Measurements from ENCODE around the gene USH1C. TPM values are rescaled to one million over a fixed set of nuclear protein-coding genes. Genes with fewer than 3 reads are reported as not detected.
A peak's percentile ranks its signal among the peaks of the same experiment; 100 is the strongest.

The USH1C gene
- total and polyA plus RNA-seq, 12 donors = 0.14 to 16.9 (median 0.85) TPM; not detected in 2

DNA sequence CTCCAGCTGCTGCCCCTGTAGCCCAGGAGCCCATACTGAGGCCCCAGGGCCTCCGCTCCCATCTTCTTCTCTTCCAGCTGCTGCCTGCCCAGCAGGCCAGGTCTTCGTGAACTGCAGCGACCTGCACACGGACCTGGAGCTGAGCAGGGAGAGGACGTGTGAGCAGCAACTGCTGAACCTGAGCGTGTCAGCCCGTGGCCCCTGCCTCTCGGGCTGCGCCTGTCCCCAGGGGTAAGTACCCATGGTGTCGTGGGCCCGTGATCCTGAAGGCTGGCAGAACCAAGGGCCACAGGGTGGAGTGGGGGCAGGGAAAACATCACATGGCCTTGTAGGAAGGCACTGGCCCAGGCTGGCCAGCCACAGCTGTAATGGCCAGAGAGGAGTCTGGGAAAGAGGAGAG is 34.1 kb upstream of the USH1C start:
- no peaks in the 10 kb centered on the region for H3K27me3 ChIP-seq
- no peak for DNase-seq
- H3K27ac ChIP-seq = no peak overlapping the region
- no peak overlapping the region for H3K4me3 ChIP-seq
- TF ChIP-seq POLR2A (IDR thresholded peaks at IDR 0.05) = no peak
- TF ChIP-seq, protein P1, sequence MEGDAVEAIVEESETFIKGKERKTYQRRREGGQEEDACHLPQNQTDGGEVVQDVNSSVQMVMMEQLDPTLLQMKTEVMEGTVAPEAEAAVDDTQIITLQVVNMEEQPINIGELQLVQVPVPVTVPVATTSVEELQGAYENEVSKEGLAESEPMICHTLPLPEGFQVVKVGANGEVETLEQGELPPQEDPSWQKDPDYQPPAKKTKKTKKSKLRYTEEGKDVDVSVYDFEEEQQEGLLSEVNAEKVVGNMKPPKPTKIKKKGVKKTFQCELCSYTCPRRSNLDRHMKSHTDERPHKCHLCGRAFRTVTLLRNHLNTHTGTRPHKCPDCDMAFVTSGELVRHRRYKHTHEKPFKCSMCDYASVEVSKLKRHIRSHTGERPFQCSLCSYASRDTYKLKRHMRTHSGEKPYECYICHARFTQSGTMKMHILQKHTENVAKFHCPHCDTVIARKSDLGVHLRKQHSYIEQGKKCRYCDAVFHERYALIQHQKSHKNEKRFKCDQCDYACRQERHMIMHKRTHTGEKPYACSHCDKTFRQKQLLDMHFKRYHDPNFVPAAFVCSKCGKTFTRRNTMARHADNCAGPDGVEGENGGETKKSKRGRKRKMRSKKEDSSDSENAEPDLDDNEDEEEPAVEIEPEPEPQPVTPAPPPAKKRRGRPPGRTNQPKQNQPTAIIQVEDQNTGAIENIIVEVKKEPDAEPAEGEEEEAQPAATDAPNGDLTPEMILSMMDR (IDR thresholded peaks at IDR 0.05) = no peak
- 72 to 90% (median 87%) methylated on average over 5 to 11 of the region's 11 CpGs for WGBS, 4 donors
- no peaks in the 10 kb centered on the region for H3K9me3 ChIP-seq (replicated peaks in 1 of 3)
- no peaks in the 10 kb centered on the region for H3K4me1 ChIP-seq (replicated peaks in 1 of 2)
- intact Hi-C loops (cut with DNase I) = no loop called here
- H3K36me3 ChIP-seq (replicated peaks in 1 of 2) = no peaks in the 10 kb centered on the region

DNA sequence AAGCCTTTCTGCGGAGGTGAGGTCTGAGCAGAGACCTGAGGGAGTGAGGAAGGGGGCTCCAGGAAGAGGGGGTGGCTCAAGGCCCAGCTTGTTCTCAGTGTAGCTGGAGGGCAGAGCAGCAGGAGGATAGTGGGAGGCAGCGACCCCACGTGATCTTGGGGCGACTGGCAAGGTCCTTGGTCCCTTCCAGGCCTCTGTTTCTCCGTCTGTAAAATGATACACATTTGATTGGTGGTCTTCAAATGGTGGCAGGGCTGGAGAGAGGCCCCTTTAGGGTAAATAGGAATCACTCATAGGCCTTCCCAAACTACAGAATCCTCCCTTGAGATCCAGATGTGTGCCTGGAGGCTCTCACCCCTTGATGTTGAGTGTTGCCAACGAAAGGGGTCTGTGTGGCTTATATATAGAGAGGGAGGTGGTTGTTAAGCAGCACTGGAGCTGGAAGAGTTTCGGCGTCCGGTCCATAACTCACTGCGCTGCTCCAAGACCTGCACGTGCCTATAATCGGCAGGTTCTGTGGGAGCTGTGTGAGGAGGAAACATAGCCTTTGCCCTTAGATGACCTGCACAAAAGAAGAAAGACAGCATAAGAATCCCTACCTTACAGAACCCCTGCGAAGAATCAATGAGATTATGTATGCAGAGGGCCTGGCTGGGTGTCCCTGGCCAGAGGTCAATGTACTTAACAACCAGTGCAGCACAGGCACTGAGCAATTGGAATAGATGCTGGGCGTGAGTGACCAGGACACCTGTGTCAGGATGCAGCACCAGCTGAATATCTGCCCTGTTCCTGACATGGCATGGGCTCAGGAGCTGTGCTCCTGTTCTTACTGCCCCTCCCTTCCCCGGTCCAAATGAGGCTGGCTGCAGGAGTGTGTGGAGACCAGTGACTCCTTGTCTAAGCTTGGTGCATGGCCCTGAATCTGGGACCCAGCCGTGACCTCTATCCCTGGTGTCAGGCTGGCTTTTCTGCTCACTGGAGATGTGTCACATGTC is 31.5 kb upstream of the USH1C start:
- Histone ChIP-seq H3K9me3 (replicated peaks in 1 of 3) (no peaks in the 10 kb centered on the region), H3K36me3 (replicated peaks in 1 of 2) (no peaks in the 10 kb centered on the region), H3K4me1 (replicated peaks in 1 of 2) (no peaks in the 10 kb centered on the region), H3K4me3 (no peak overlapping the region), H3K27me3 (no peaks in the 10 kb centered on the region), H3K27ac (no peak overlapping the region)
- peak in 1 of 7 donors; percentile 2 for DNase-seq
- no peak for TF ChIP-seq POLR2A (IDR thresholded peaks at IDR 0.05)
- TF ChIP-seq, protein P1 (IDR thresholded peaks at IDR 0.05) = no peak
- intact Hi-C loops (cut with DNase I) = no loop called here
- WGBS, 4 donors = 82 to 91% (median 88%) methylated on average over 10 to 16 of the region's 16 CpGs

DNA sequence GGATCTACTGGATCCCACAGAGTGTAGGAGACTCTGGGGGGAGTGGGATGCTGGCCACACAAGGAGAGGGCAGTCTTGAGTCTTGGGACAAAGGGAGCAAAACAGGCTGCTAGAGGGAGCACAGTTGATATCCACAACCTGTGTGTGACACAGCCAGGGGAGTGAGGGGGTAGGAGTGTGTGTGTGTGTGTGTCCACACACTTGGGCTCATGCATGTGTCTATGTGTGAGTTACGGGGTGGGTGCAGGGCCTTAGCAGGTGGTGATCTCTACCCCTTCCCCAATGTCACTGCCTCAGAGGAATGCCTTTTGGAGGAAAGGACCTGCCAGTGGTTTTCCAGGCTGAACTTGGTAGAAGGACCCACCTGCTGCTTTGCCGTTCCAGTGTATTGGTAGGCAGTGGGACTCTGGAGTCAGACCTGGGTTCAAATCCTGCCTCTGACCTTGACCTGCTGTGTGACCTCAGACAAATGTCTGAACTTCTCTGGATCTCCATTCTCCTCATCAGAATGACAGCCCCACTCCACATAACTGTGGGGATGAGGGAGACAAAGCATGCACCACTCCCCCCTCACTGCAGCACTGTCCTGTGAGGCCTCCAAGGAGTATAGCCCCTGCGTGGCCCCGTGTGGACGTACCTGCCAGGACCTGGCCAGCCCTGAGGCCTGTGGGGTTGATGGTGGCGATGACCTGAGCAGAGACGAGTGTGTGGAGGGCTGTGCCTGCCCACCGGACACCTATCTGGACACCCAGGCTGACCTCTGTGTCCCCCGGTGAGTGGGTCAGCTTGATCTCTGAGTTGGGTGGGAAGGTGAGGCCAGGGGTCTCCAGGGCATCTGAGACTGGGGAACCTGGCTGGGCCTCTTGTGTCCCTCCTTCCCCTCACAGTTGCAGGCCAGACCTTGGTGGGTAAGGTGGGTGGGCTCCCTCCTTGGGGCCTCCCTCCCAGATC is 30.2 kb upstream of the USH1C start:
- no peak for DNase-seq
- no peak overlapping the region for H3K4me3 ChIP-seq
- WGBS, 4 donors = 85 to 97% (median 90%) methylated on average over 6 to 9 of the region's 9 CpGs
- no peak overlapping the region for H3K27ac ChIP-seq
- no peaks in the 10 kb centered on the region for H3K36me3 ChIP-seq (replicated peaks in 1 of 2)
- no peak for TF ChIP-seq POLR2A (IDR thresholded peaks at IDR 0.05)
- TF ChIP-seq, protein P1 (IDR thresholded peaks at IDR 0.05) = no peak
- intact Hi-C loops (cut with DNase I) = no loop called here
- H3K4me1 ChIP-seq (replicated peaks in 1 of 2) = no peaks in the 10 kb centered on the region
- H3K27me3 ChIP-seq = no peaks in the 10 kb centered on the region
- H3K9me3 ChIP-seq (replicated peaks in 1 of 3) = no peaks in the 10 kb centered on the region

DNA sequence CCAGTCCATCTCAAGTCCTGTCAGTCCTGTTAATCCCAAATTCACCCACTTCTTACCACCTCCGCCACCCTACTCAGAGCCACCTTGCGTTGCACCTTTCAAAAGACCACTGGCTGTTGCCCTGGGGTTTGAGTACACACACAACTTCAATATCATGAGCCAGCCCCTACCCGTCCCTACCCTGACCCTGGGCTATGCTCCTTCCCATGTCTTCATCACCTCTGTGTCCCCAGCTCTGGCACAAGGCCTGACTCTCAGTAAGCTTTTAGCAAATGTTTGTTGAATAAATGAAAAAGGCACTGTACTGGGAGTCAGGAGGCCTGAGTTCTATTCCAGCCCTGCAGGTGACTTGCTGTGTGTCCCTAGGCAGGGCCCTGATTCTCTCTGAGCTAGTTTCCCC is 29.3 kb upstream of the USH1C start:
- H3K9me3 ChIP-seq (replicated peaks in 1 of 3) = no peaks in the 10 kb centered on the region
- H3K4me1 ChIP-seq (replicated peaks in 1 of 2) = no peaks in the 10 kb centered on the region
- H3K36me3 ChIP-seq (replicated peaks in 1 of 2) = no peaks in the 10 kb centered on the region
- DNase-seq = peak in 1 of 7 donors; percentile 9
- no peak for TF ChIP-seq POLR2A (IDR thresholded peaks at IDR 0.05)
- TF ChIP-seq, protein P1 (IDR thresholded peaks at IDR 0.05) = no peak
- no peaks in the 10 kb centered on the region for H3K27me3 ChIP-seq
- no peak overlapping the region for H3K27ac ChIP-seq
- no peak overlapping the region for H3K4me3 ChIP-seq
- intact Hi-C loops (cut with DNase I) = no loop called here
- WGBS, 4 donors = 86 to 95% (median 92%) methylated on average over 3 of the region's 3 CpGs

All from adrenal gland (tissue), 12 donors.